Neural crest cell (in vitro differentiated cells): ENCODE data around the gene PACSIN2. TPM values are rescaled to one million over a fixed set of nuclear protein-coding genes. Genes with fewer than 3 reads are reported as not detected.
A peak's percentile ranks its signal among the peaks of the same experiment; 100 is the strongest.

Experiments used
- DNase-seq: peaks from one replicate; pipeline ENCODE4 v3.0.0; 2021; ENCODE audit warnings: low read depth, mixed read lengths, low spot score
- H3K27ac Mint-ChIP-seq: one replicate; pipeline ENCODE4 v1.8.0; 2021; ENCODE audit warnings: mild to moderate bottlenecking, mixed read lengths; ENCODE audit not compliant: unreplicated experiment
- H3K27me3 Mint-ChIP-seq: 2 replicates; pipeline ENCODE4 v1.8.0; 2021; ENCODE audit warnings: low read depth, mild to moderate bottlenecking, mixed read lengths
- H3K36me3 Mint-ChIP-seq: 2 replicates; pipeline ENCODE4 v1.8.0; 2021; ENCODE audit warnings: low read depth, mild to moderate bottlenecking, mixed read lengths
- H3K4me1 Mint-ChIP-seq: 2 replicates; pipeline ENCODE4 v1.8.0; 2021; ENCODE audit warnings: mixed read lengths
- H3K4me3 Mint-ChIP-seq: one replicate; pipeline ENCODE4 v1.8.0; 2021; ENCODE audit warnings: mild to moderate bottlenecking, mixed read lengths
- H3K9me3 Mint-ChIP-seq: 2 replicates; pipeline ENCODE4 v1.8.0; 2021; ENCODE audit warnings: mixed read lengths
- CTCF ChIP-seq: fragments of 200-600 bp; sonication (generic); conservative IDR thresholded peaks from 2 replicates; pipeline ENCODE4 v1.5.0; 2021; ENCODE audit warnings: antibody characterized with exemption, mild to moderate bottlenecking
- total RNA-seq: library from RNA; stranded (reverse); gene quantifications from 2 replicates; pipeline ENCODE4 v1.2.1, GENCODE V29; 2021

The PACSIN2 gene
- total RNA-seq, 1 donor from 2014 or later: 79.4 TPM

GRCh38 chr22:42994276-42994916 lies 20.6 kb downstream of the PACSIN2 start:
- H3K4me1 Mint-ChIP-seq: peaks cover 43% of the 10 kb centered on the region
- H3K36me3 Mint-ChIP-seq: peaks cover 16% of the 10 kb centered on the region
- no peak overlapping the region for H3K4me3 Mint-ChIP-seq
- H3K27me3 Mint-ChIP-seq: no peaks in the 10 kb centered on the region
- peaks cover 2% of the 10 kb centered on the region for H3K9me3 Mint-ChIP-seq
- no peak for TF ChIP-seq CTCF
- H3K27ac Mint-ChIP-seq: no peak overlapping the region
- no peak for DNase-seq

GRCh38 chr22:42993651-42994275 lies 21.2 kb downstream of the PACSIN2 start:
- Mint-ChIP-seq H3K27ac (no peak overlapping the region), H3K9me3 (peaks cover 2% of the 10 kb centered on the region), H3K27me3 (no peaks in the 10 kb centered on the region), H3K4me3 (no peak overlapping the region), H3K36me3 (peaks cover 12% of the 10 kb centered on the region), H3K4me1 (peaks cover 43% of the 10 kb centered on the region)
- no peak for TF ChIP-seq CTCF
- no peak for DNase-seq

- Mint-ChIP-seq H3K27me3 (no peaks in the 10 kb centered on the region), H3K27ac (no peak overlapping the region), H3K36me3 (peaks cover 8% of the 10 kb centered on the region), H3K4me1 (peaks cover 42% of the 10 kb centered on the region), H3K9me3 (no peaks in the 10 kb centered on the region), H3K4me3 (no peak overlapping the region)
- DNase-seq: no peak
- no peak for TF ChIP-seq CTCF
Measured at GRCh38 chr22:42992886-42993479, 22.0 kb downstream of the PACSIN2 start.

GRCh38 chr22:42992092-42992491 lies 22.9 kb downstream of the PACSIN2 start:
- DNase-seq: no peak
- Mint-ChIP-seq H3K27ac (no peak overlapping the region), H3K4me3 (no peak overlapping the region), H3K36me3 (peaks cover 5% of the 10 kb centered on the region), H3K27me3 (no peaks in the 10 kb centered on the region), H3K9me3 (no peaks in the 10 kb centered on the region), H3K4me1 (peaks cover 40% of the 10 kb centered on the region)
- no peak for TF ChIP-seq CTCF

GRCh38 chr22:42991010-42991651 lies 23.8 kb downstream of the PACSIN2 start:
- Mint-ChIP-seq H3K9me3 (no peaks in the 10 kb centered on the region), H3K27ac (peak overlapping the region; percentile 66), H3K27me3 (no peaks in the 10 kb centered on the region), H3K4me3 (no peak overlapping the region), H3K36me3 (peaks cover 5% of the 10 kb centered on the region), H3K4me1 (peaks cover 44% of the 10 kb centered on the region)
- no peak for TF ChIP-seq CTCF
- no peak for DNase-seq
